ENCODE measurements around the gene ST6GAL1.

ST6GAL1 gene

DNA sequence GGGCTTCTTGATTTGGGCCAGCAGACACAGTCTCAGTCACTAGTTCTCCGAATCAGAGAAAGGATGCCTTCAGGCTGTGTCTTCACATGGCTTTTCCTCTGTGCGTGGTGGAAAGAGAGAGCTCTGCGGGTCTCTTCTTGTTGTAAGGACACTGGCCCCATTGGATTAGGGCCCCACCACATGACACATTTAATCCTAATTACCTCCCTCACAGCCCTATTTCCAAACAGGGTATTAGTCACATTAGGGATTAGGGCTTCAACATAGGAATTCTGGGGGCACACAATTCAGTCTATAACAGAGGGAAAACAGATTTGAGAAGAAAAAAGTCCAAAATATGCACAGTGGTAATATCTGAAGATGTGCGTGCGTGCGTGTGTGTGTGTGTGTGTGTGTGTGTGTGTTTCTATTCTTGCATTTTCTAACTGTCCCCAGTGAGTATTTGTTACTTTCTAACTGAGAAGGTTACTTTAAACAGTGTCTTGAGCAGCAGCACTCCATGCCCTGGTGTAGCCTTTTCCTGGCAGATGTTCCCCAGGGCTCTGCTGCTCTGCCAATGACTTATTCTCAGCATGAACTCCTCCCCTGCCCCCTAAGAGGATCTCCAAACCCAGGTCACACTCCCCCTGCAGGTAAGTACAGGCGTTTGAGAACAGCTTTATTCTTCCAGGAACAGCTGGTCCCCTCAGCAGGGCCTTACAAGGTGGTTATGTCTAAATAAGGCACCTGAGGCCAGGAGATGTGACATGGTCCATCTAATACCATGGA, 136.1 kb downstream of the ST6GAL1 start:
- TF ChIP-seq, protein P1, sequence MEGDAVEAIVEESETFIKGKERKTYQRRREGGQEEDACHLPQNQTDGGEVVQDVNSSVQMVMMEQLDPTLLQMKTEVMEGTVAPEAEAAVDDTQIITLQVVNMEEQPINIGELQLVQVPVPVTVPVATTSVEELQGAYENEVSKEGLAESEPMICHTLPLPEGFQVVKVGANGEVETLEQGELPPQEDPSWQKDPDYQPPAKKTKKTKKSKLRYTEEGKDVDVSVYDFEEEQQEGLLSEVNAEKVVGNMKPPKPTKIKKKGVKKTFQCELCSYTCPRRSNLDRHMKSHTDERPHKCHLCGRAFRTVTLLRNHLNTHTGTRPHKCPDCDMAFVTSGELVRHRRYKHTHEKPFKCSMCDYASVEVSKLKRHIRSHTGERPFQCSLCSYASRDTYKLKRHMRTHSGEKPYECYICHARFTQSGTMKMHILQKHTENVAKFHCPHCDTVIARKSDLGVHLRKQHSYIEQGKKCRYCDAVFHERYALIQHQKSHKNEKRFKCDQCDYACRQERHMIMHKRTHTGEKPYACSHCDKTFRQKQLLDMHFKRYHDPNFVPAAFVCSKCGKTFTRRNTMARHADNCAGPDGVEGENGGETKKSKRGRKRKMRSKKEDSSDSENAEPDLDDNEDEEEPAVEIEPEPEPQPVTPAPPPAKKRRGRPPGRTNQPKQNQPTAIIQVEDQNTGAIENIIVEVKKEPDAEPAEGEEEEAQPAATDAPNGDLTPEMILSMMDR (IDR thresholded peaks at IDR 0.05), result no peak
- no peaks in the 10 kb centered on the region for H3K27me3 ChIP-seq
- H3K27ac ChIP-seq, result no peak overlapping the region
- H3K36me3 ChIP-seq, result peaks cover 4 to 12% (median 7%) of the 10 kb centered on the region in 3 donors
- H3K9me3 ChIP-seq, result no peaks in the 10 kb centered on the region
- no peak overlapping the region for H3K4me3 ChIP-seq
- peaks cover 0 to 16% (median 7%) of the 10 kb centered on the region in 4 donors for H3K4me1 ChIP-seq
- no peak for DNase-seq
- intact Hi-C loops (cut with DNase I; ENCODE audit: low total_unique reads), result no loop called here

DNA sequence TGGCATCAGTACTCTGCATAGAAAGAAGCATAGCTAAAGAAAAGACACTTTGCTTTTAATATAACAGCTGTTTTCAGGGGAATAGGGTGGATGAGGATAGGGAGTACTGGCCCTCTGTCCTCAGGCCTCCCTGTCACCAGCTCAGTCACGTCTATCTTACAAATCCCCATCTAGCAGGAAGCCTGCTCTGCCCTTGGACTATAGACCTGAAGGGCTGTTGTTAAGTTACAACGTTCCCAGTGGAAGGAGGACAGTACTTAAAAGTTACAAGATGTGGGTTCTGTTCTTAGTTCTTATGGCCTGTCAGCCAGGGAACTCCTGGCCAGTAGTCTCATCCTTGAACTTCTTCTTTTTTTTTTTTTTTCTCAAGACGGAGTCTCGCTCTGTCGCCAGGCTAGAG, 138.5 kb downstream of the ST6GAL1 start:
- Histone ChIP-seq H3K9me3 (no peaks in the 10 kb centered on the region), H3K27me3 (no peaks in the 10 kb centered on the region), H3K36me3 (peaks cover 10 to 34% (median 20%) of the 10 kb centered on the region in 3 donors), H3K27ac (no peak overlapping the region), H3K4me3 (no peak overlapping the region), H3K4me1 (peaks cover 0 to 8% (median 4%) of the 10 kb centered on the region in 4 donors)
- DNase-seq, result no peak
- TF ChIP-seq, protein P1 (IDR thresholded peaks at IDR 0.05), result no peak
- intact Hi-C loops (cut with DNase I; ENCODE audit: low total_unique reads), result no loop called here

DNA sequence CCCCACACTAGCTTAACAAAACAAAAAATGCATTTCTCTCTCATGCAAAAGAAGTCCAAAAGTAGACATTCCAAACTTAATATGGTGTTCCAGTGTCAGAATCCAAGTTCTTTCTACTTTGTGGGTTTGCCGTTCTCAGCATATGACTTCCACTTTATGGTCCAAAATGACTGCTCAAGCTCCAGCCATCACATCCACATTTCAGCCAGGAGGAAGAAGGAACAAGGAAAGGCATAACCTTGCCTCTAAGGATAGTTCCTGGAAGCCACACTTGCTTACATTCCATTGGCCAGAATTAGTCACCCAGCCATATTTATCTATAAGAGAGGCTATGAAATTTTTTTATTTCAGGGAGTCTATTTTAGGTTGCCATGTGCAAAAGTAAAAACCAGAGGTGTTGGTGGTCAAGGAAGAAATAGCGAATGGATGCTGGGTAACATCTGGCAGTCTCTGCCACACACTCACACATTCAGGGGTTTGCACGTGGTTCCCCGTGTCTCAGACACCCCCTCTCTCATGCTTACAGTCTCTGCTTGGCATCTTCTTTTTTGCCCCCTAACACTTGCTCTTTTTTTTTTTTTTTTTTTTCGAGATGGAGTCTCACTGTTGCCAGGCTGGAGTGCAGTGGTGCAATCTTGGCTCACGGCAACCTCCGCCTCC, 139.7 kb downstream of the ST6GAL1 start:
- Histone ChIP-seq H3K27me3 (no peaks in the 10 kb centered on the region), H3K4me3 (no peak overlapping the region), H3K9me3 (no peaks in the 10 kb centered on the region), H3K36me3 (peaks cover 10 to 46% (median 32%) of the 10 kb centered on the region in 3 donors), H3K27ac (no peak overlapping the region), H3K4me1 (peaks cover 0 to 5% (median 0%) of the 10 kb centered on the region in 4 donors)
- TF ChIP-seq, protein P1 (IDR thresholded peaks at IDR 0.05), result no peak
- intact Hi-C loops (cut with DNase I; ENCODE audit: low total_unique reads), result no loop called here
- DNase-seq, result no peak

DNA sequence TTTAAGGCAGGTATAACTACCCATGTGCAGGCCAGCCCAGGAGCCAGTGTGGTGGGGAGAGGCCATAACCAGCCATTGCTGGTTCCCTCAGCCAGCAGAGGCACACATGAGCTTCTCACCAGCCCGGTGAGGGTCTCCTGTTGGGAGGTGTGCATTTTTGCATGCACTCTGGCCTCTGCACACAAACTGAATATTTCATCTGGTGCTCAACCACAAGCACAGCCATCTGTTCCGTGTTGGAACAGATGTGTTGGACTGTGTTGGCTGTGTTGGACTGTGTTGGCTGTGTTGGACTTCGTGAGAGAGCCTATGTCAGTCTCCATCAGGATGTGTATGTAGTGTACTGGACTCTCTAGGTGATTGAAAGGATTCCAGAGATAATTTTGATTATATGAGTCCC, 141.8 kb downstream of the ST6GAL1 start:
- intact Hi-C loops (cut with DNase I; ENCODE audit: low total_unique reads), result no loop called here
- no peak for DNase-seq
- H3K4me3 ChIP-seq, result no peak overlapping the region
- H3K27ac ChIP-seq, result no peak overlapping the region
- no peaks in the 10 kb centered on the region for H3K4me1 ChIP-seq
- TF ChIP-seq, protein P1 (IDR thresholded peaks at IDR 0.05), result no peak
- no peaks in the 10 kb centered on the region for H3K27me3 ChIP-seq
- H3K36me3 ChIP-seq, result peaks cover 22 to 67% (median 50%) of the 10 kb centered on the region in 3 donors
- no peaks in the 10 kb centered on the region for H3K9me3 ChIP-seq

DNA sequence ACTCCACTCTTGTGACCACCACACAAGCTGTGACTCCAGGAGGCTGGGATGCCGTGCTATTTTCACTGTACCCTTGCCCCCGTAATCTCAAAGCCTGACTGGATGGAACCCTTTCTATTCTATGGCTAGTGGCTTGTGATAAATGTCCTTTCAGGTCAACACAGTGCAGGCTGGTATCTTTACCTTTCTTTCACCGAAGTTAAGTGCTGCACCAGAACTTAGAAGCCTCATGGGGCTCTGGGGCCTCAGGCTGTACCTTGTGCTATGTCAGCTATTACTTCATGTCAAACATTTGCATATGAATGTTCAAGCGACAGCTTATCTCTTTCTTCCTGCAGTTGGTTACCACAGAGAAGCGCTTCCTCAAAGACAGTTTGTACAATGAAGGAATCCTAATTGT, 142.2 kb downstream of the ST6GAL1 start:
- Histone ChIP-seq H3K4me1 (no peaks in the 10 kb centered on the region), H3K27ac (no peak overlapping the region), H3K9me3 (no peaks in the 10 kb centered on the region), H3K4me3 (no peak overlapping the region), H3K27me3 (no peaks in the 10 kb centered on the region), H3K36me3 (peaks cover 26 to 71% (median 54%) of the 10 kb centered on the region in 3 donors)
- DNase-seq, result no peak
- TF ChIP-seq, protein P1 (IDR thresholded peaks at IDR 0.05), result no peak
- intact Hi-C loops (cut with DNase I; ENCODE audit: low total_unique reads), result no loop called here

All from tibial artery (tissue), 4 donors.